ENCODE data around the gene TOR1AIP2.
A peak's percentile ranks its signal among the peaks of the same experiment; 100 is the strongest.

Gene TOR1AIP2

DNA sequence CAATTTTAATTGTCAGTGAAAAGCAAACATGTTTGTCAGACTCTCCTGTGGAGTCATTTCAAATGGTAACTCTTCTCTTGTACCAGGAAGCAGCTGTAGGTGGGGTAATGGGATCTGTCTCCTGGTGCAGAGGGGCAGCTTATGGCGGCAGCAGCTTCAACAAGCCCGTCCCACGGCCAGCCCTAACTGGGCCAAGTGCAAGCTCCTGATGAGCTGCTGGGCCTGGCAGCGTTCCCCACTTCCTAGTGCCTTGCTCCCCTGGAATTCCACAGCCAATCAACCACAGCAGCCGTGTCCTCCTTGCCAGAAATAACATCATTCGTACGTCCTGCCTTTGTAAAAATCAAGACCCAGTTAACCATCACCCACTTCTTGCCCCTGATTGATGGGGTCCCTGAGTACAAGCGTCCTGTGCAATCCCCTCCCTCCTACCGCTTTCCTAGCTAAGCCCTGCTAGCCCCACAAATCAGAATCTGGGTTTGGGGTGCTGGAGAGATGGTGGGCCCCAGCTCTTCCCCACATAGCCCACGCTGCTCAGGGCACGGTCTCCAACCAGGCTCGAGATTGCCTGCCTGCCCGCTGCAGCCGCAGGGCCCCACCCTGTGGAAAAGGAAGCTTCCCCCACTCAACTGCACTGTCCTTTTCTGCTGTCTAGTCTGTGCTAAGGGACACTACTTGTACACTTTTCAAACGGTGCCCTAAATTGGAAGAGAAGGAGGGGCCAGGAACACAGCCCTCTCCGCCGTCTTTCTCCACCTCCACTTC lies 61.2 kb downstream of the TOR1AIP2 start:
- Histone ChIP-seq H3K27ac (ENCODE audit: low read length) (no peak overlapping the region), H3K27me3 (ENCODE audit: insufficient read depth, low read length, poor library complexity) (no peaks in the 10 kb centered on the region), H3K9me3 (ENCODE audit: insufficient read depth, low read length, severe bottlenecking) (no peaks in the 10 kb centered on the region), H3K4me1 (ENCODE audit: insufficient read depth, low read length) (peaks cover 19% of the 10 kb centered on the region), H3K4me2 (ENCODE audit: insufficient read depth, low read length) (no peak overlapping the region), H3K79me2 (ENCODE audit: insufficient read depth, low read length) (no peaks in the 10 kb centered on the region), H3K9ac (ENCODE audit: low read depth, low read length) (no peak overlapping the region), H4K20me1 (ENCODE audit: insufficient read depth, low read length) (no peaks in the 10 kb centered on the region), H3K4me3 (ENCODE audit: low read depth in 1 of 2, low read length in 2 of 2) (no peak overlapping the region), H3K36me3 (ENCODE audit: insufficient read depth, low read length) (no peaks in the 10 kb centered on the region), H2AFZ (ENCODE audit: low read depth, low read length) (no peak overlapping the region)
- TF ChIP-seq, protein P1, sequence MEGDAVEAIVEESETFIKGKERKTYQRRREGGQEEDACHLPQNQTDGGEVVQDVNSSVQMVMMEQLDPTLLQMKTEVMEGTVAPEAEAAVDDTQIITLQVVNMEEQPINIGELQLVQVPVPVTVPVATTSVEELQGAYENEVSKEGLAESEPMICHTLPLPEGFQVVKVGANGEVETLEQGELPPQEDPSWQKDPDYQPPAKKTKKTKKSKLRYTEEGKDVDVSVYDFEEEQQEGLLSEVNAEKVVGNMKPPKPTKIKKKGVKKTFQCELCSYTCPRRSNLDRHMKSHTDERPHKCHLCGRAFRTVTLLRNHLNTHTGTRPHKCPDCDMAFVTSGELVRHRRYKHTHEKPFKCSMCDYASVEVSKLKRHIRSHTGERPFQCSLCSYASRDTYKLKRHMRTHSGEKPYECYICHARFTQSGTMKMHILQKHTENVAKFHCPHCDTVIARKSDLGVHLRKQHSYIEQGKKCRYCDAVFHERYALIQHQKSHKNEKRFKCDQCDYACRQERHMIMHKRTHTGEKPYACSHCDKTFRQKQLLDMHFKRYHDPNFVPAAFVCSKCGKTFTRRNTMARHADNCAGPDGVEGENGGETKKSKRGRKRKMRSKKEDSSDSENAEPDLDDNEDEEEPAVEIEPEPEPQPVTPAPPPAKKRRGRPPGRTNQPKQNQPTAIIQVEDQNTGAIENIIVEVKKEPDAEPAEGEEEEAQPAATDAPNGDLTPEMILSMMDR (IDR thresholded peaks at IDR 0.05; ENCODE audit: borderline replicate concordance, extremely low read depth, low read length, poor library complexity, severe bottlenecking), result no peak
- TF ChIP-seq EZH2 (IDR thresholded peaks at IDR 0.05; ENCODE audit: borderline replicate concordance, low read depth, low read length, severe bottlenecking), result no peak
- DNase-seq (no peak), ATAC-seq (ENCODE audit: insufficient read depth, low read depth) (no peak)

DNA sequence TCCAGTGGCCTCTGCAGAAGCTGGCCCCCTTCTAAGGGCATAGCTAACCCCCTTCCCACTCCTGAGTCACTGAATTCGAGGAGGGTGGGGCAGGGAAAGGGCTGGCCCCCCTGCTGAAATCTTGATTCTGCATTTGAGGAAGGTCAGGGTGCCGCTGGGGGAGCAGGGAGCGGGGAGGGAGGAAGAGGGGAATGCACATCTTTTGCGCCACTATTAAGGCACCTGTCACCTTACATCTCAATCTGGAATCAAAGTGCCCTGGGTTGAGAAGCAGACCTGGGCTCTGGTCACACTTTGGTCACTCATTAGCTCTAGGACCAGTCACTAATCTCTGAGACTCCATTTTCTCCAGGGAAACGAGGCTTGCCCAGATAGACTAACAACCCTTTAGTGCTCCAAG lies 62.0 kb downstream of the TOR1AIP2 start:
- H3K27ac ChIP-seq (ENCODE audit: low read length), result no peak overlapping the region
- no peak for ATAC-seq (ENCODE audit: insufficient read depth, low read depth)

GRCh38 chr1:179814546-179814838 lies 63.1 kb downstream of the TOR1AIP2 start:
- ATAC-seq (ENCODE audit: insufficient read depth, low read depth) (peak; percentile 58), DNase-seq (no peak)
- H3K36me3 ChIP-seq (ENCODE audit: insufficient read depth, low read length), result no peaks in the 10 kb centered on the region
- peak overlapping the region; percentile 61 for H2AFZ ChIP-seq (ENCODE audit: low read depth, low read length)
- H3K4me3 ChIP-seq (ENCODE audit: low read depth in 1 of 2, low read length in 2 of 2), result peak overlapping the region in 1 of 2 experiments; percentile 56; a peak in 2 of 4 replicates
- peak overlapping the region; percentile 42; the same call in 1 of the 2 replicates for H3K9ac ChIP-seq (ENCODE audit: low read depth, low read length)
- no peaks in the 10 kb centered on the region for H4K20me1 ChIP-seq (ENCODE audit: insufficient read depth, low read length)
- no peaks in the 10 kb centered on the region for H3K79me2 ChIP-seq (ENCODE audit: insufficient read depth, low read length)
- H3K27me3 ChIP-seq (ENCODE audit: insufficient read depth, low read length, poor library complexity), result no peaks in the 10 kb centered on the region
- TF ChIP-seq, protein P1 (IDR thresholded peaks at IDR 0.05; ENCODE audit: borderline replicate concordance, extremely low read depth, low read length, poor library complexity, severe bottlenecking), result no peak
- no peak for TF ChIP-seq EZH2 (IDR thresholded peaks at IDR 0.05; ENCODE audit: borderline replicate concordance, low read depth, low read length, severe bottlenecking)
- no peak overlapping the region for H3K27ac ChIP-seq (ENCODE audit: low read length)
- peak overlapping the region; percentile 80 for H3K4me2 ChIP-seq (ENCODE audit: insufficient read depth, low read length)
- H3K9me3 ChIP-seq (ENCODE audit: insufficient read depth, low read length, severe bottlenecking), result no peaks in the 10 kb centered on the region
- H3K4me1 ChIP-seq (ENCODE audit: insufficient read depth, low read length), result peaks cover 22% of the 10 kb centered on the region

More for the DNA sequence above, 62.0 kb downstream of the TOR1AIP2 start:
- Histone ChIP-seq H4K20me1 (ENCODE audit: insufficient read depth, low read length) (no peaks in the 10 kb centered on the region), H3K9ac (ENCODE audit: low read depth, low read length) (peak overlapping the region; percentile 42; the same call in 1 of the 2 replicates), H3K27me3 (ENCODE audit: insufficient read depth, low read length, poor library complexity) (no peaks in the 10 kb centered on the region), H3K4me2 (ENCODE audit: insufficient read depth, low read length) (peak overlapping the region; percentile 80), H3K4me3 (ENCODE audit: low read depth in 1 of 2, low read length in 2 of 2) (peak overlapping the region in 1 of 2 experiments; percentile 56; a peak in 2 of 4 replicates), H3K79me2 (ENCODE audit: insufficient read depth, low read length) (no peaks in the 10 kb centered on the region), H3K9me3 (ENCODE audit: insufficient read depth, low read length, severe bottlenecking) (no peaks in the 10 kb centered on the region), H3K4me1 (ENCODE audit: insufficient read depth, low read length) (peaks cover 19% of the 10 kb centered on the region), H2AFZ (ENCODE audit: low read depth, low read length) (peak overlapping the region; percentile 61), H3K36me3 (ENCODE audit: insufficient read depth, low read length) (no peaks in the 10 kb centered on the region)
- TF ChIP-seq, protein P1 (IDR thresholded peaks at IDR 0.05; ENCODE audit: borderline replicate concordance, extremely low read depth, low read length, poor library complexity, severe bottlenecking), result no peak
- TF ChIP-seq EZH2 (IDR thresholded peaks at IDR 0.05; ENCODE audit: borderline replicate concordance, low read depth, low read length, severe bottlenecking), result no peak
- DNase-seq, result no peak
